ENCODE data around the gene SLC25A29.
A peak's percentile ranks its signal among the peaks of the same experiment; 100 is the strongest.
"Not testable (repeated sequence)": the region's sequence is repeated elsewhere in the genome, so short reads cannot be mapped to it uniquely, and the experiment has no call there.

The SLC25A29 gene, protein sequence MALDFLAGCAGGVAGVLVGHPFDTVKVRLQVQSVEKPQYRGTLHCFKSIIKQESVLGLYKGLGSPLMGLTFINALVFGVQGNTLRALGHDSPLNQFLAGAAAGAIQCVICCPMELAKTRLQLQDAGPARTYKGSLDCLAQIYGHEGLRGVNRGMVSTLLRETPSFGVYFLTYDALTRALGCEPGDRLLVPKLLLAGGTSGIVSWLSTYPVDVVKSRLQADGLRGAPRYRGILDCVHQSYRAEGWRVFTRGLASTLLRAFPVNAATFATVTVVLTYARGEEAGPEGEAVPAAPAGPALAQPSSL

DNA sequence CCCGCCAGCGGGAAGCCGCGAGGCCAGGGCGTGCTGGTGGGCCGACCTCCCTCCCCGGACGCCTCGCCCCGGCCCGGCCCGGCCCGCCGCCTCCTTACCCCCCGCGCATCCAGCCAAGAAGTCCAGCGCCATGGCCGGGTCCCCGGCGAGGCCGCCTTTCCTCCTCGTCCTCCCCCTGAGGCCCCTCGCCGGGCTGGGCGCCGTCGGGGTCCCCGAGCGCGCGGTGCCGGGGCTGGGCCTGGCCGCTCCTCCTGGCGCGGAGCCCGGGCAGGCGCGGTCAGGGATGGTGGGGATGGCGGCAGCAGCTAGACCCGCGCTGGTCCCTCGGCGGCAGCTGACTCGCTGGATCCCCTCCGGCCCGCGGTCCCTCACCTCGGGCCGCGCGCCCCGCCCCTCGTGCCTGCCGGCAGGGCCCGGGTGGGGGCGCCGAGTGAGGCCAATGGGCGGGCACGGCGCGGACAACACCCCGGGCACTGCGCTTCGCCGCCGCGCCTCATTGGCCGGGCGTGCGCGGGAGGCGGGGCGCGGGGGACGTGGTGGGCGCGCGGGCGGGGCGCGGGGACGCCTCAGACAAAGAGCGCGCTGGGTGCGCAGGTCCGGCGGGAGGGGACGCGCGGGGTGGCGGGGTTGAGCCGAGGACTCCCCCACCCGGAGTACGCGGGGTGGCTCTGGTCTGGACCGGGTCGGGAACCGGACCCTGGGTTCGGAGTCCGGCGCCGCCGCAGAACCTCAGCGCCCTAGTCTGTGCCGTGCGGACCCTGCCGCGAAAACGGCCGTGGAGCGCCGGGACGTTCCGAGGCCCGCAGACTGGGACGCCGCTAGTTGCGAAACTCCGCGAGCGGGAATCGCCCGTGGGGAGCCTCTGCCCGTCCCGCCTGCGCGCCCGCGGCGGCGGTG lies at the start of gene SLC25A29:
Gene SLC25A29, minus strand, starts transcription at position 344 of the 897 bp plus-strand sequence. Its CDS starts 212 bp downstream, at position 132.
- DNase-seq (ENCODE audit: low read depth), result peak; percentile 92

DNA sequence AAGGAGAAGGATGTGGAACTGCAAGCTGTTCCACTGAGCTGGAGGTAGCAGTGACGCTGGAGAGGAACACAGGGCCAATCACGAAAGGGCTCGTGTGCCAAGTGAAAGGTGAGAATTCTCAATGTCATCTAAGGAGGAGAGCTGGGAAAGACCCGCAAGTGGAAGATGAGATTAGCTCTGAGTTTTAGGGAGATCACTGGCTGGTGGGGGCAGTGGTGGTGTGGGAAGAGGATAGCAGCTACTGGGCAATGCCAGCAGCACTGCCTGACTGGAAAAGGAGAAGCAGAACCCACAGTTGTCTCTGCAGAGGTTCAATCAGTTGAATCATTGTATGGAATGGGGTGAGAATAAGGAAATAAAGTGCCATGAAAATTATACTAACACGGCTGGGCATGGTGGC lies 44.7 kb upstream of the SLC25A29 start:
- no peak for DNase-seq (ENCODE audit: low read depth)

DNA sequence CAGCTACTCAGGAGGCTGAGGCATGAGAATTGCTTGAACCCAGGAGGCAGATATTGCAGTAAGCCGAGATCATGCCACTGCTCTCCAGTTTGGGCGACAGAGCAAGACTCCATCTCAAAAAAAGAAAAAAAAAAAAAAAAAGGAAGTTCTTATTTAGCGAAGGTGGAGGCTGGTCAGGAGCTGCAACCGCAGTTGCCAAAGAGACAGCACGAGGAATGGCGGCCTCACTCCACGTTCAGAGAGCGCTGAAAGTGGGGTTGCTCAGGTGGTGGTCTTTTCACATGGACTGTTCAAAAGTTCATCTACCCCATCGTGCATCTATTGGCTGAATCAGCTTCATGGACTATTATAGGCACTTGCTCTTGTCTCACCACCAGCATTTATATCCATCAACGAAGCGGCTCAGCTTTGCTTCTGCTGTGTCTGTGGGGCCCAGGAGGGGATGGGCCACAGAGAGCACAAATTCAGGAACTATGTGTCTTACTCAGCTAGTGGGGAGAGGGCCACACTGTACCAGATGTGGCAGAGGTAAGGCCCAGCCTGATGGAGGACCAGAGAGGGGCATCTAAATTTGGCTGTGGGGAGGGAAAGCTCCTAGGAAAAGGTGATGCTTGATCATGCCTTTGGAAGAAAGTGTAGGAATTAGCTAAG lies 44.2 kb upstream of the SLC25A29 start:
- DNase-seq (ENCODE audit: low read depth), result no peak

DNA sequence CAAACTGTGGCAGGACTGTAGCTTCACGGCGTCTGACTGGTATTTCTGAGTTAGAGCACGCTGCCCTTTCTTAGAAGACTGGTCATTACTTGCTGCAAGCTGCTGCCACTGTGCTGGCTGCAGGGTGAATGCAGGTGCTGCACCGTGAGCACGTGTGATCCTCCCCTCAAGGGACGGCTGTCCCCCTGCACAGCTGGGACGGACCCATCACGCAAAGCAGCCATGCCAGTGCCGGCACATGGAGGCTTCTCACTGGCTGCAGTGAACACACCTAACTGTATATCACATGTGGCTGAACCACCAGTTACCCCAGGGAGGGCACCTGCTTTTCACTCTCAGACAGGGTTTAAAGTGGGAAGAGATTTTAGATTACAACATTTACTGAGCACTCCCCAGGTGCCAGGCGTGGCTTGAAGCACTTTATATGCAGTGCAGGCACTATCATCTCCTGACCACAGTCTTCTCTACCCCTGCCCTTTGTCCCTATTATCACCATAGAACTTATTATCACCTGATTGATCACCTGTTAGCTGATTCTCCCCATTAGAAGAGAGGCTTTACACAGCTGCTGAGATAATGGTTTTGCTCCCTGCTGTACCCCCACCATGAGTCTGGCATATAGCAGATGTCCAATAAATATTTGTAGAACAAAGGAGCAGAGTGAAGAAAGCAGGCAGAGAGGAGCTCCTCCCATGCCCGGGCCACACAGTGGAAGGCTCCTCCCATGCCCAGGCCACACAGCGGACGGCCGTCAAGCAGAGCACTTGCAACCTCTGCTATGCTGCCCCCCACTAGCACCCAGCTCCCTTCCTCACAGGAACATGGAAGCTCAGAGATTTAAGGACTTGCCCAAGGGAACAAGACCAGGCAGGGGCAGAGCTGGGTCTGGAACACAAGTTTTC lies 42.8 kb upstream of the SLC25A29 start:
- no peak for DNase-seq (ENCODE audit: low read depth)

DNA sequence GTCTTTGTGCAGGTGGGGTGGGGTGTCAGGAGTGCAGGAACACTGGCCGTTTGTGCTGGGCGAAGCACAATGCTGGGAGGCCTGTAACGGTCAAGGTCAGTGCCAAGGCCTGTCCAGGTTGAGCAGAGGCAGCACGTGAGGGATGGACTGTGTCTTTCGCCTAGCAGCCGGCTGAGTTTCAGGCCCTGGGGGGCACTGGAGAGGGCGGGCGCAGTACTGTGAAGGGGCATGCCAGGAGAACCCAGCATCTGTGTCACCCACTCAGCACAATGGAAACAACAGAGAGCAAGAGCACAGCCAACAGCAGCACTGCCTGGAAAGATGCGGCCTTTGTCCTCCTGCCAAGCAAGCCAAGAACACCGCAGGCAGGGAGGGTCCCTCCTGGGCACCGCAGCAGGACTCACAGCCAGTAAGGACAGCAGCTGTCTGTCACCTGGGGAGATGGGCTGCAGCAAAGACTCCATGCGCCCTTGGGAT lies 42.0 kb upstream of the SLC25A29 start:
- DNase-seq (ENCODE audit: low read depth), result no peak

DNA sequence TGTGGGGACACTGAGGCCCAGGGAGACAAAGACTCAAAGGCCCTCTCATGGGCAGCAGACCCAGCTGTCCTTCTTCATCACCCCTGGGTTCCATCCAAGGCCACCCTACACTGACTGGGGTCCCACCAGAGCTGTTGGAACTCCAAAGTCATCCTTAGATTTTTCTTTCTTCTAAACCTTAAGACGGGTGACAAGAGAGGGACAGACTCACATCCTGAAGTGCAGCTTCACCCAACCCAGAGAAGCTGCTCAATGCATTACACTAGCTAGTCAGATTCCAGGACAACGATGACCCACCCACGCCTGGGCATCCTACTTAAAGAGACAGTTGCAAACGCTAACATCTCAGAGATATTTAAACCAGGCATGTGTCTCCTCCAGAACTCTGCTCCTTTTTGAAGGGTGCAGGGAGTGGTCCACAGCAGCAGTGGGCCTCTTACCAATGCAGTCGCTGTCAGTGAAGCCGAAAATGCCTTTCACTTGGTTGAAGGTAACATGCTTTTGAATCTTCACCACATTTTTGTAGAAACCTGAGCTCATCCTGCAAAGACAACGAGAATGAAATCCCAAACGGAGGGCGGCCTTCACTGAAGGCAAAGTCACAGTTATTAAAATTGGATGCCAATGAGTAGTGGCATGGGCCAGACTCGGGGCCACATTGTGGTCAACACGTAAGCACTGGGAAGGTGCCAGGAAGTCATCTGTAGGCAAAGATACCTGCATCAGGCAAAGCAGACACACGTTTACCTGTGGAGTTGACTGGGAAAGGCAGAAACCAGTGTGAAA lies 40.3 kb upstream of the SLC25A29 start:
- DNase-seq (ENCODE audit: low read depth), result no peak

DNA sequence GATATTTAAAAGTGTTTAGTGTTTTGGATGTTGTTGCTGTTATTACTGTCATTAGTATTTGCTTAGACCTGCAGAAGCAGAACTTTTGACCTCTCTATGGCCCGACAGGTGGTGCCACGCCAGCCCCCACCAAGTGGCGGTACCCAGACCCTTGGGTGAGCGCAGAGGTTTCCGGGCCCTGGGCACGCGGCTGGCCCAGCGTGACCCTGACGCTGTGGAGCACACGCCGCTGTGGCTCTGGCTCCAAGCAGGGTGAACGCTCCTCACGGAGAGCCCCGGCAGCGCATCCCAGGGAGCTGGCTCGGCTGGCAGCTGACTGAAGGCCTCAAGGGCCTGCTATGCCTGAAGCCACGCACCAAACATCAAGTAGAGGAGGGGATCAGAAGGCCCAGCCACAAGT lies 39.5 kb upstream of the SLC25A29 start:
- no peak for DNase-seq (ENCODE audit: low read depth)

DNA sequence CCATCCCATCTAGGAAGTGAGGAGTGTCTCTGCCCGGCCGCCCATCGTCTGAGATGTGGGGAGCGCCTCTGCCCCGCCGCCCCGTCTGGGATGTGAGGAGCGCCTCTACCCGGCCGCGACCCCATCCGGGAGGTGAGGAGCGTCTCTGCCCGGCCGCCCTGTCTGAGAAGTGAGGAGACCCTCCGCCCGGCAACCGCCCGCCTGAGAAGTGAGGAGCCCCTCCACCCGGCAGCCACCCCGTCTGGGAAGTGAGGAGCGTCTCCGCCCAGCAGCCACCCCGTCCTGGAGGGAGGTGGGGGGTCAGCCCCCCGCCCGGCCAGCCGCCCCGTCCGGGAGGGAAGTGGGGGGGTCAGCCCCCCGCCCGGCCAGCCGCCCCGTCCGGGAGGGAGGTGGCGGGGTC lies 38.4 kb upstream of the SLC25A29 start:
- DNase-seq (ENCODE audit: low read depth), result not testable (repeated sequence)

DNA sequence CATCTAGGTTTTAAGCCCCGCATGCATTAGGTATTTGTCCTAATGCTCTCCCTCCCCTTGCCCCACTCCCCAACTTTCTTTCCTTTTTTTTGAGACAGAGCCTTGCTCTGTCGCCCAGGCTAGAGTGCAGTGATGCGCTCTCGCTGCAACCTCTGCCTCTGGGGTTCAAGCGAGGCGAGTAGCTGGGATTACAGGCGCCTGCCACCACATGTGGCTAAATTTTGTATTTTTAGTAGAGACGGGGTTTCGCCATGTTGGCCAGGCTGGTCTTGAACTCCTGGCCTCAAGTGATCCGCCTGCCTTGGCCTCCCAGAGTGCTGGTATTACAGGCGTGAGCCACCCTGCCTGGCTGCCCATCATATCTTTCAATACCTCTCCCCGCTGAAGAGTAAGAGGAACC lies 36.6 kb upstream of the SLC25A29 start:
- DNase-seq (ENCODE audit: low read depth), result not testable (repeated sequence)

DNA sequence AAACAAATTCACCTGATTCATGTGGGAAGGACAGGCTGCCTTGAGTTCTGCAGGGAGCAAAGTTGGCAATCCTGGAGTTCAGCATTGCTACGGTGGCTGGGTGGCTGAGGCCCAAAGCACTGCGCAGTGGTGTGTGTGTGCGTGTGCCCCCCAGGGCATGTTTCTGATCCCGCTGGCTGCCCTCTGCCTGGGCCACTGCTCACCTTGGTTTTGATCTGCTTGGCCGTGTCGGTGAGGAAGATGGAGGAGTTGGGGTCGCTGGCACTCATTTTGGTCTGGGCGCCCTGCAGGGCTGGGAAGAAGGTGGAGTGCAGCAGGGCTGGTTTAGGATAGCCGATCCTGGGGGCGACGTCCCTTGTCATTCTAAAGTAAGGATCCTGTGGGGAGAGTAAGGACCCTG lies 36.0 kb upstream of the SLC25A29 start:
- no peak for DNase-seq (ENCODE audit: low read depth)

DNA sequence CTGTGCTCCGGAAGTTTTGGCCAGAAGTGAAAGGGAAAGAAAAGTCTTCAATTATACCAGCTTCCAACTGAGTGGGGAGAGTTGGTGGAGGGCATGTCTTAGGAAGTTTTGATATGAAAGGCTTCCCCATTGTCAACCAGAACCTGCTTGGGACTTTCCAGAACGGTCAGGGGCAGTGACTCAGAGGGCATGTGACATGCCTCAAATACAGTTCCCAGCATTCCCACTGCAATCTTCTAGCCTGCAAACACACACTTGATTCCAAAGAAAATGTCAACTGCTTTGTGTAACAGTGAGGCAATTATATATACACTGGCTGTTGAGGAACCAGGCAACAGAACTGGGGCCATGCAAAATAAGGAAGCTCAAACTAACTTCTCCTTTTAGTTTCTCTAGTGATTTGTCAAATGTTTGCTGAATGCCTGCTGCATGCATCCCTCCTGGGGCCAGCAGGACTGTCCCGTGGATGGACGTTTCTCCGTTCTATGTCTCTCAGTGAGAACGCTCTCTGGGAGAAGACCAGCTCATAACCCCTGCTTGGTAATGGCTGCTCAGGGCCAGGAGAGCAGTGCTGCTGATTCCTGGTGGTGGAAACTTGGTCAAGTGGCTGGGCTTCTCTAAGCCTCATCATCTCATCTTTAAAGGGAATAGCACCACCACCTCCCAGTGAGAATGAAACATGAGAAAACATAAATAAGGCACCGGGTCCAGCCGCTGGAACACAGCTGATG lies 35.2 kb upstream of the SLC25A29 start:
- peak; percentile 81 for DNase-seq (ENCODE audit: low read depth)

DNA sequence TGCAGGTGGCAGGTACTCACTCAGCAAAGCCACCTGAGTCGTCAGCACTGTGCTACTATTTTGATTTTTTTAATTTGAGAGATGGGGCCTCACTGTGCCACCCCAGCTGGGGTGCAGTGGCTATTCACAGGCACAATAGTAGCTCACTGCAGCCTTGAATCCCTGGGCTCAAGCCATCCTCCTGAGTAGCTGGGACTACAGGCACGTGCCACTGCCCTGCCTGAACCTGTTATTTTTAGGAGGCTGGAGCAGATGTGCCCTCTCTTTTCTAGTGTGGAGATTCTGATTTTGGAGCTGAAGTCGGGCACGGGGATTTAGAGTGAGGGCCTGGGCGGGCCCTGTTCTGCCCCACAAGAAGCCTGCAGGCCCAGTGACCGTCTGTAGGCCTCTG lies 34.2 kb upstream of the SLC25A29 start:
- DNase-seq (ENCODE audit: low read depth), result no peak

DNA sequence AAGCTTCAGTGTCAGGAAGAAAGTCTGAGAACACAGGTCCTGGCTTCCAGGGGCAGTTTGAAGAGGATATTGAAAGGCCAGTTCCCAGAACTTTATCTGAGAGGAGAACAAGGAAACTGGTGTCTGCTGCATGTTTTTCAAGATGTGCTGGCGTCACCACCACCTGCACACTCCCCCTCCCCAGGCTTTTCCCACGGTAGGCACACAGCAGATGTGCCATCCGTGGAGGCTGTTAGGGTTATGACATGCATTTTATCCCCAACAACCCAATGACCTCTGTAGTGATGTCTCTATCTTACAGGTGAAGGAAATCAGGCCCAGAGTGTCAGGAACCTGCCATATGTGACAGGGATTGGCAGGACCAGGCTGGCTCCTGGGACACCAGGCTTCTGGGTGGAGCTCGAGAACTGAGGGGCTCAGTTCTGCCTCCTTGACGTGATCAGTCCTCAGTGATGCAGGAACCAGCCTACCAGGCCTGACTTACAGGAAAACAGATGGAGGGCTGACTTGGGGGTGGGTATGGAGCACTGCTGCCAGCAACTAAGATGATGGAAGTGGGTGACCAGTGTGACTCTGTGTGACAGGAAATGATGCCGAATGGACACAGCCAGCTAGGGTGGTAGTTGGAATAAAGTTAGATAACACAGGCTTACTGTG lies 33.6 kb upstream of the SLC25A29 start:
- DNase-seq (ENCODE audit: low read depth), result no peak

DNA sequence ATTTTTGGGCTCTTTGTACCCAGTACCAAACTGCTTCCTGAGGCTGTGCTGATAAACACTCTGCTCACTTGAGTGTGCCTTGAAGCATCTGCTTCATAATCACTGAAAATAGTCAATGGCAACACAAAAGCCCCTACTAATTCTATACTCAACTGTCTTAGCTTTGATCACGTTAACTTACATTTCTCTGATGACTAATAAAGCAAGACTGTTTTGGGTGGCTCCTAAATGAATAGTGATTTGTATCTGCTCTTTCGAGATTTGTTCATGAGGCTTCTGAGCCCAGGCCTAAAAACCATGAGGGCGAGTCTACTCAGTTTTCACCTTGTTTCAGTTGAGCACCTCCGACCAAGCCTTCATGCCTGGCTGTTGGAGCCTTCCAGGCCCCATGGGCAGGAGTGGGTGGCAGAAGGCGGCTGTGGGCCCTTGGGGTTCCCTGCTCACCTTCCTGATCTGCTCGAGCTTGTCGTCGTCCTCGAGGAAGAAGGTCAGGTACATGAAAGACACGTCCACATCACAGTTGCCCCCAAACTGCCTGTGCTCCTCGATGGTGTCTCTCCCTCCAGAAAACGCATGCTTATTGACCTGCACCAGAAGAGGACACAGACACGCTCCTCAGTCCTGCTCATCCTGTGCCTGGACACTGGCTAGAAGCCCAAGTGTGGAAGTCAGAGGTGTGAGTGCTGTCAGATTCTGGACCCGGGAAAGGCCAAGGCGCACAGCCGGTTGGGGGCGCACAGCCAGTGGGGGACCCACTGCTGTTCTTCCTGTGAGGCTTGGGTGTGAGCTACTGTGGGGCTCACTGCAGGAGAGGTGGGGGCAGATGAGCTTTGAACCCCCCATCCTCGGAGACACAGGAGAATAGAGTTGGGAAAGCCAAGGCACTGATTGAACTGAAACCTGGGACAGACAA lies 30.6 kb upstream of the SLC25A29 start:
- DNase-seq (ENCODE audit: low read depth), result no peak

DNA sequence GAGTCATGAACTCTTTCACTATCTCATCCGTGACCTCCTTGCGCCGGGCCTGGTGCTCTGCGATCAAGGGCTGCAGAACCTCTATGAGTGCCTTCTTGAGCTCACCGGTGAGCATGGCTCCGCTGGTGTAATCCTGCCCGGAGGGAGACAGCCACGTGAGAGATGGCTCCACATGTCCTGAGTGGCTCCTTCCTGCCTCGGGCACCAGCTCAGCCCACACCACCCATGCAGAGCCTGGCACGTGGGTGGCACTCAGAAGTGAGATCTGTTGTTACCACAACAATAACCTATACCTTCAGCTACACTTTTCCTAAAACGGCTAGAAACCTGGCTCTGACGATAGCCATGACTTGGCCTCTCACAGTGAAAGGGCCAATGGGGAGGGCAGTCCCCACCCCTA lies 28.7 kb upstream of the SLC25A29 start:
- DNase-seq (ENCODE audit: low read depth), result no peak

DNA sequence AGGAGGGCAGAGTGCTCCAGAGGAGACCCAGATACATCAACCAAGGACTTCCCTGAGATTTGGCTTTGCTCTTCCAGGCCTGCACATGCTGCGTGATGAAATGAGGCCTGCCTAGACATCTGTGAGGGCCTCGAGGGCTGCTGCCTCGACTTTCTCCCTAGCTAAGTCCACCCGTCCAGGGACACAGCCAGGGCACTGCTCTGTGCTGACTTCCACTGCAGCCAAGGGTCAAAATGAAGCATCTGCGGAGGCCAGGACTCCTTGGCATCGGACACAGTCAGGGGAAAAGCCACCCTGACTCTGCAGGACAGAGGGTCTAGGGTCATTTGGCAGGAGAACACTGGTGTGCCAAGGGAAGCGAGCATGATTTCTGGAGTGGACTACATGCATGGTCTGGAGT lies 27.6 kb upstream of the SLC25A29 start:
- DNase-seq (ENCODE audit: low read depth), result no peak

DNA sequence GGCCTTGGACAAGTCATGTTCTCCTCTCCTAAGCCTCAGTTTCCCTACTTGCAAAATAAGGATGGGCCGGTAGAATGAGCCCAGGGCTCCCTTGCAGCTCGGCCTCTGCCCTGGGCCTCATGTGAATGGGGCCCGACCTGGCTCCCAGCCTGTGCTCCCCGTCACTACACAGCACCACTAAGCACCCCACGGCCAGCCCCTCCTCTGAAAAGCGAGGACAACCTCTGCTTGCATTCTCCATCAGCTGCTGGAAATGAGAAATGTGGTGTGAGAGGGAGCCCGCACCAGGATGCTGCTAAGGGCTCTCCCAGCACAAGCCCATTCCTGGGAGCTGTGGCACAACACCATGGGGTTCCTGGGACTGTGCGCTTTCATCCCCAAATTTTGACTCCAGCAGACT lies 27.1 kb upstream of the SLC25A29 start:
- no peak for DNase-seq (ENCODE audit: low read depth)

DNA sequence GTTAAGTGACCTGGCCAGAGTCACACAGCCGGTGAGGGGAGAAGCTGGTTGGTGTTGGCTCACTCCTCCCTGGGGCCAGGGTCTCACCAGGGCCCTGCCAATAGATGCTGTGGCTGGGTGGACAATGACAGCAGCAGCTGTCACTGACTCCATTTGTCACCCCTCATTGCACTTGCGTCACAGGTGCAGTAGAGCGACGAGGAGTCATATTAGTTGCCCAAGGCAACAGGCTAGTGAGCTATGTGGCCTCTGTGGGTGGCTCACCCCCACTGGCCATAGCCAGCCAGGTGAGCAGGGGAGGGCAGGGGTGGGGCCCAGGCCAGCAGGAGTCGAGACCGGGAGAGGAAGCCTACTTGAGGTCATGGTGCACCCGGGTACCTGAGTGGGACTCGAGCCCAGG lies 26.6 kb upstream of the SLC25A29 start:
- no peak for DNase-seq (ENCODE audit: low read depth)

Data from ELR (cell line).